Natural killer cell (primary cell): ENCODE measurements around the gene SIGLEC7. TPM values are rescaled to one million over a fixed set of nuclear protein-coding genes. Genes with fewer than 3 reads are reported as not detected.

Experiments used
- ATAC-seq, 3 donors: fragments of 150-1000 bp in 2 of 3; fragments of 200-7000 bp in 1 of 3; cut with Tn5 transposase; 1 replicate in 1 of 3; 2 replicates in 2 of 3; pipeline ENCODE4 v1.10.0; 2021; ENCODE audit warnings: mild to moderate bottlenecking in 2 of 3, moderate library complexity in 2 of 3
- DNase-seq, 2 donors: peaks; one replicate each; pipeline versions ENCODE4 v3.0.0 to v3.0.0-alpha.2; 2013 to 2021; ENCODE audit warnings: mixed read lengths in 1 of 2
- H3K27ac ChIP-seq: one replicate; pipeline ENCODE4 v1.5.1; 2013; ENCODE audit warnings: mild to moderate bottlenecking, low read length
- H3K27me3 ChIP-seq: one replicate; pipeline ENCODE4 v1.6.1; 2013; ENCODE audit warnings: low read length; ENCODE audit not compliant: control insufficient read depth, insufficient read depth
- H3K36me3 ChIP-seq: one replicate; pipeline ENCODE4 v1.6.1; 2013; ENCODE audit warnings: low read length; ENCODE audit not compliant: control insufficient read depth, insufficient read depth
- H3K4me1 ChIP-seq: one replicate; pipeline ENCODE4 v1.6.1; 2013; ENCODE audit warnings: low read length; ENCODE audit not compliant: control insufficient read depth, insufficient read depth
- H3K4me3 ChIP-seq: one replicate; pipeline ENCODE4 v1.5.1; 2013; ENCODE audit warnings: low read length
- H3K9me3 ChIP-seq: one replicate; pipeline ENCODE4 v1.6.1; 2013; ENCODE audit warnings: low read length; ENCODE audit not compliant: control insufficient read depth, insufficient read depth
- H3K27ac Mint-ChIP-seq, 2 donors: one replicate each; pipeline ENCODE4 v1.8.0; 2022; ENCODE audit warnings: mild to moderate bottlenecking in 2 of 2, mixed read lengths in 2 of 2, moderate library complexity in 1 of 2
- H3K27me3 Mint-ChIP-seq, 2 donors: one replicate each; pipeline ENCODE4 v1.8.0; 2022; ENCODE audit warnings: low read depth in 2 of 2, mixed read lengths in 2 of 2
- H3K36me3 Mint-ChIP-seq: one replicate; pipeline ENCODE4 v1.8.0; 2022; ENCODE audit warnings: mixed read lengths
- H3K4me1 Mint-ChIP-seq, 2 donors: one replicate each; pipeline ENCODE4 v1.8.0; 2022; ENCODE audit warnings: mixed read lengths in 2 of 2
- H3K4me3 Mint-ChIP-seq: one replicate; pipeline ENCODE4 v1.8.0; 2022; ENCODE audit warnings: mild to moderate bottlenecking, moderate library complexity, mixed read lengths
- H3K9me3 Mint-ChIP-seq, 2 donors: one replicate each; pipeline ENCODE4 v1.8.0; 2022; ENCODE audit warnings: mixed read lengths in 2 of 2
- CTCF ChIP-seq: fragments of 200-600 bp; IDR thresholded peaks from one replicate; pipeline ENCODE4 v1.8.0; 2022; ENCODE audit warnings: antibody characterized with exemption
- WGBS: methylation state at CpG from one replicate; pipeline ENCODE4 v1.1.7; 2013; ENCODE audit warnings: missing lambda C conversion rate; ENCODE audit not compliant: insufficient coverage; 5-methylcytosine and 5-hydroxymethylcytosine counted together
- intact Hi-C: fragments of 100-400 bp; cut with micrococcal nuclease; formaldehyde crosslinking; loops from one replicate; pipeline ENCODE4 v1.14.2; 2022
- total RNA-seq, 4 donors: library from RNA; stranded (reverse); fragments of 120-200 nt in 1 of 4; gene quantifications; one replicate each; pipeline versions ENCODE4 v1.2.3 to v1.2.4, GENCODE V29; 2013 to 2022

The SIGLEC7 gene
- total RNA-seq, 3 donors from 2014 or later (not counting 1 experiment from before 2014, with no cell fraction given) = 48.6 to 56.0 (median 49.5) TPM

GRCh38 chr19:51116736-51117286 lies 25.3 kb upstream of the SIGLEC7 start:
- H3K36me3 ChIP-seq = no peaks in the 10 kb centered on the region
- H3K9me3 Mint-ChIP-seq = no peaks in the 10 kb centered on the region
- peak overlapping the region; percentile 31 for H3K27ac ChIP-seq
- H3K4me3 ChIP-seq = no peak overlapping the region
- TF ChIP-seq CTCF = no peak
- no peaks in the 10 kb centered on the region for H3K27me3 Mint-ChIP-seq
- H3K27ac Mint-ChIP-seq = peak overlapping the region; percentile 76 to 79
- no peaks in the 10 kb centered on the region for H3K36me3 Mint-ChIP-seq
- no peaks in the 10 kb centered on the region for H3K9me3 ChIP-seq
- H3K27me3 ChIP-seq = no peaks in the 10 kb centered on the region
- ATAC-seq (peak in 2 of 3 donors; percentile 70 to 86), DNase-seq (peak in 1 of 2 donors; percentile 58)
- peak overlapping the region; percentile 58 for H3K4me3 Mint-ChIP-seq
- WGBS = 67% methylated on average over 5 of the region's 6 CpGs
- peaks cover 43 to 44% of the 10 kb centered on the region in 2 donors for H3K4me1 Mint-ChIP-seq
- intact Hi-C loops = no loop called here
- H3K4me1 ChIP-seq = peaks cover 68% of the 10 kb centered on the region

GRCh38 chr19:51119101-51119500 lies 23.0 kb upstream of the SIGLEC7 start:
- no peaks in the 10 kb centered on the region for H3K9me3 ChIP-seq
- Mint-ChIP-seq H3K27me3 (no peaks in the 10 kb centered on the region), H3K4me3 (no peak overlapping the region), H3K4me1 (peaks cover 66 to 67% of the 10 kb centered on the region in 2 donors), H3K9me3 (no peaks in the 10 kb centered on the region), H3K36me3 (no peaks in the 10 kb centered on the region), H3K27ac (peak overlapping the region; percentile 41 to 50)
- no peak overlapping the region for H3K27ac ChIP-seq
- no peaks in the 10 kb centered on the region for H3K36me3 ChIP-seq
- 70% methylated on average over 4 of the region's 4 CpGs for WGBS
- ATAC-seq = no peak
- DNase-seq = no peak
- no peak overlapping the region for H3K4me3 ChIP-seq
- intact Hi-C loops = no loop called here
- peaks cover 82% of the 10 kb centered on the region for H3K4me1 ChIP-seq
- H3K27me3 ChIP-seq = no peaks in the 10 kb centered on the region
- TF ChIP-seq CTCF = no peak

GRCh38 chr19:51119611-51120010 lies 22.5 kb upstream of the SIGLEC7 start:
- no peaks in the 10 kb centered on the region for H3K36me3 ChIP-seq
- ATAC-seq (no peak), DNase-seq (no peak)
- no peak overlapping the region for H3K27ac ChIP-seq
- no peaks in the 10 kb centered on the region for H3K9me3 Mint-ChIP-seq
- H3K4me3 ChIP-seq = no peak overlapping the region
- H3K27me3 ChIP-seq = no peaks in the 10 kb centered on the region
- no peaks in the 10 kb centered on the region for H3K27me3 Mint-ChIP-seq
- no peak overlapping the region for H3K4me3 Mint-ChIP-seq
- H3K9me3 ChIP-seq = no peaks in the 10 kb centered on the region
- H3K36me3 Mint-ChIP-seq = no peaks in the 10 kb centered on the region
- peaks cover 71 to 72% of the 10 kb centered on the region in 2 donors for H3K4me1 Mint-ChIP-seq
- H3K27ac Mint-ChIP-seq = peak overlapping the region; percentile 35 to 60
- 67% methylated on average over 6 of the region's 6 CpGs for WGBS
- TF ChIP-seq CTCF = no peak
- intact Hi-C loops = loop anchor here (5.0 kb wide), 1 partner anchor 48 kb away; no protein-coding TSS in a partner anchor
- peaks cover 82% of the 10 kb centered on the region for H3K4me1 ChIP-seq

- DNase-seq (no peak), ATAC-seq (no peak)
- TF ChIP-seq CTCF = no peak
- Mint-ChIP-seq H3K9me3 (no peaks in the 10 kb centered on the region), H3K27ac (peak overlapping the region; percentile 35 to 60), H3K36me3 (no peaks in the 10 kb centered on the region), H3K27me3 (no peaks in the 10 kb centered on the region), H3K4me1 (peaks cover 76 to 77% of the 10 kb centered on the region in 2 donors), H3K4me3 (no peak overlapping the region)
- intact Hi-C loops = loop anchor here (5.0 kb wide), 1 partner anchor 47 kb away; no protein-coding TSS in a partner anchor
- H3K36me3 ChIP-seq = no peaks in the 10 kb centered on the region
- 90% methylated on average over 6 of the region's 6 CpGs for WGBS
- H3K4me1 ChIP-seq = peaks cover 82% of the 10 kb centered on the region
- no peak overlapping the region for H3K27ac ChIP-seq
- H3K9me3 ChIP-seq = no peaks in the 10 kb centered on the region
- no peak overlapping the region for H3K4me3 ChIP-seq
- H3K27me3 ChIP-seq = no peaks in the 10 kb centered on the region
These were observed 21.9 kb upstream of the SIGLEC7 start for GRCh38 chr19:51120160-51120559.
